Measurements from ENCODE around the gene CFAP97. TPM values are rescaled to one million over a fixed set of nuclear protein-coding genes. Genes with fewer than 3 reads are reported as not detected.

Gene CFAP97
- total RNA-seq, 1 donor from 2014 or later: 38.2 TPM

DNA sequence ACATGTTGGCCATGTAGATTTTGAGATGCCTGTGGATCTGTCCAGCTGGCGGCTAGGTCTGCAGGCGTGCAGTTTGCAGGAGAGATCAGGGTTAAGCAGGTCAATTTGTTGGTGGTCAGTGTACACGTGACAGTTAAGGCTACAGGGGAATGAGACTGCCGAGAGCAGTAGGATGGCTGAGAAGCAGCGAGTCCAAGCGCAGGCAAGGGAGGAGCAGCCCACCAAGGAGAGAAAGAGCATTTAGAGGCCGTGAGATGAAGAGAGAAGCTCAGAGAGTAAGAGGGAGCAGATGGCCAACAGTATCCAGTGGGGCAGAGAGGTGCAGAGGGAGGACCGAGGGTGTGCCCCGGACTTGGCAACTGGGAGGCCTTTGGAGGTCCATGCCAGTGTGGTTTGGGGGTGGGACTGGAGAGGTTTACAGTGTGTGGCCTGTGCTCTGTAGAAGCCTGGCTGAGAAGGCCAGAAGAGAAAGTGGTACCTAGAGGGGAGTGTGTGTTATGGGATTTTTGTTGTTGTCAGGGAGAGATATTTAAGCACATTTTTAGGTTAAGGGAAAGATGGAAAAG, 24.0 kb upstream of the CFAP97 start:
- H3K4me1 ChIP-seq: peaks cover 11% of the 10 kb centered on the region
- ATAC-seq (peak; percentile 19), DNase-seq (no peak)
- intact Hi-C loops (cut with DNase I): no loop called here
- H3K9me3 ChIP-seq: no peaks in the 10 kb centered on the region
- TF ChIP-seq, protein P1, sequence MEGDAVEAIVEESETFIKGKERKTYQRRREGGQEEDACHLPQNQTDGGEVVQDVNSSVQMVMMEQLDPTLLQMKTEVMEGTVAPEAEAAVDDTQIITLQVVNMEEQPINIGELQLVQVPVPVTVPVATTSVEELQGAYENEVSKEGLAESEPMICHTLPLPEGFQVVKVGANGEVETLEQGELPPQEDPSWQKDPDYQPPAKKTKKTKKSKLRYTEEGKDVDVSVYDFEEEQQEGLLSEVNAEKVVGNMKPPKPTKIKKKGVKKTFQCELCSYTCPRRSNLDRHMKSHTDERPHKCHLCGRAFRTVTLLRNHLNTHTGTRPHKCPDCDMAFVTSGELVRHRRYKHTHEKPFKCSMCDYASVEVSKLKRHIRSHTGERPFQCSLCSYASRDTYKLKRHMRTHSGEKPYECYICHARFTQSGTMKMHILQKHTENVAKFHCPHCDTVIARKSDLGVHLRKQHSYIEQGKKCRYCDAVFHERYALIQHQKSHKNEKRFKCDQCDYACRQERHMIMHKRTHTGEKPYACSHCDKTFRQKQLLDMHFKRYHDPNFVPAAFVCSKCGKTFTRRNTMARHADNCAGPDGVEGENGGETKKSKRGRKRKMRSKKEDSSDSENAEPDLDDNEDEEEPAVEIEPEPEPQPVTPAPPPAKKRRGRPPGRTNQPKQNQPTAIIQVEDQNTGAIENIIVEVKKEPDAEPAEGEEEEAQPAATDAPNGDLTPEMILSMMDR (IDR thresholded peaks at IDR 0.05): no peak
- no peak overlapping the region for H3K27ac ChIP-seq
- no peaks in the 10 kb centered on the region for H3K36me3 ChIP-seq
- H3K27me3 ChIP-seq: no peaks in the 10 kb centered on the region
- H3K4me3 ChIP-seq: no peak overlapping the region

DNA sequence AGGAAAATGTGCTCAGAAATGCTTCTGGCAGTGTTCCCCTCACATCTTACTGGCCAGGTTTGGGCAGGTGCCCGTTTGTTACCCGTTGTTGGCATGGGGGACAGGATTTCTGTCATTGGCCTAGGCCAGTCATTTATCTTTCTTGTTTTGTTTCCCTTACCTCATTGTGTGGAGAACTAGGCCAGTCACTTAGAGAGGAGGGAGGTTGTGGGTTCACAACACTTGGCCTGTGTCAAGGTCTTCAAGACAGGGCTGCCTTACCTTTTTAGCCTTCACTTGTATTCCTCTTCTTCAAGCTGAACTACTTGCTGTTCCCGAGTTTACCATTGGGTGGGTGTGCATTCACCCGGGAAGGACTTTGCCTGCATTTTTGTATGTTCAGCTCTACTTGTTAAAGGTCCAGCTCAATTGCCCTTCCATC, 23.3 kb upstream of the CFAP97 start:
- Histone ChIP-seq H3K4me3 (no peak overlapping the region), H3K36me3 (no peaks in the 10 kb centered on the region), H3K27ac (no peak overlapping the region), H3K27me3 (no peaks in the 10 kb centered on the region), H3K9me3 (no peaks in the 10 kb centered on the region), H3K4me1 (peaks cover 11% of the 10 kb centered on the region)
- no peak for DNase-seq
- intact Hi-C loops (cut with DNase I): no loop called here
- TF ChIP-seq, protein P1 (IDR thresholded peaks at IDR 0.05): no peak
- peak; percentile 8 for ATAC-seq

DNA sequence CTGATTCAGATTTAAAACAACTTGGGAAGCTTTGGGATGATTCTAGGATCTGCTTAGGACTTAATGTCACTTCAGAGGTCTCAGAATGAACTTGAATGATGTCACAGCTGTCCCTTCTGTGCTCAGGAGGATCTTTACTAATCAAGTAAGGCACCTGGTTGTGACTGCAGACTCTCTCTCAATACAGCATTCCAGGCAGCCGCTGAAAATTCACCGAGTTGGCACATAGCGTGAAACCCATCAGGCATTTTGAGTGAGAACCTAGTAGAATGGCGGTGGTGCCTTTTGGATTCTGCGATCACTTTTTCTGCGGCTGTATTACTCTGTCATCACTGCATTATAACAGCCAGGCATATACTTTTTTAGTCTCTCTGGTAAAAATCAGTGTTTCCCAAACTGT, 22.1 kb upstream of the CFAP97 start:
- H3K9me3 ChIP-seq: no peaks in the 10 kb centered on the region
- H3K27ac ChIP-seq: no peak overlapping the region
- intact Hi-C loops (cut with DNase I): no loop called here
- H3K36me3 ChIP-seq: no peaks in the 10 kb centered on the region
- H3K27me3 ChIP-seq: no peaks in the 10 kb centered on the region
- DNase-seq (no peak), ATAC-seq (no peak)
- TF ChIP-seq, protein P1 (IDR thresholded peaks at IDR 0.05): no peak
- peaks cover 11% of the 10 kb centered on the region for H3K4me1 ChIP-seq
- no peak overlapping the region for H3K4me3 ChIP-seq

DNA sequence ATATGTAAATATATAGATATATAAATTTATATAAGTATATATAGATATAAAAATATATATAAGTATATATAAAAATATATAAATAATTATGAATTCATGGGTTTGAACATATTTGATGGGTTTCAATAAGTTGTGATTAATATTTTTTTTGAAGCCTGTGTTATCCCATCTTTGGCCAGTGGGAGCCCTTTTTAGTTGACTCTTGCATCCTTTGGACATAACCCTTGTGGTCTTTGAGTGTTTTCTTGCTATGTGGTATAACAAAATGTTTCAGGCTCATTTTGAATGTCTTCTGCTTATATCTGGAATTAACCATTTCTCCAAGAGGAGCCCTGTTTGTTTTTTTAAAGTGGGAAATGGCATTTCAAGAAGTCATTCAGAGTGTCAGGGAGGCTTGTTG, 20.8 kb upstream of the CFAP97 start:
- peaks cover 11% of the 10 kb centered on the region for H3K4me1 ChIP-seq
- no peak overlapping the region for H3K4me3 ChIP-seq
- ATAC-seq (no peak), DNase-seq (no peak)
- TF ChIP-seq, protein P1 (IDR thresholded peaks at IDR 0.05): peak; percentile 28
- H3K27ac ChIP-seq: no peak overlapping the region
- intact Hi-C loops (cut with DNase I): no loop called here
- no peaks in the 10 kb centered on the region for H3K36me3 ChIP-seq
- no peaks in the 10 kb centered on the region for H3K9me3 ChIP-seq
- H3K27me3 ChIP-seq: no peaks in the 10 kb centered on the region

DNA sequence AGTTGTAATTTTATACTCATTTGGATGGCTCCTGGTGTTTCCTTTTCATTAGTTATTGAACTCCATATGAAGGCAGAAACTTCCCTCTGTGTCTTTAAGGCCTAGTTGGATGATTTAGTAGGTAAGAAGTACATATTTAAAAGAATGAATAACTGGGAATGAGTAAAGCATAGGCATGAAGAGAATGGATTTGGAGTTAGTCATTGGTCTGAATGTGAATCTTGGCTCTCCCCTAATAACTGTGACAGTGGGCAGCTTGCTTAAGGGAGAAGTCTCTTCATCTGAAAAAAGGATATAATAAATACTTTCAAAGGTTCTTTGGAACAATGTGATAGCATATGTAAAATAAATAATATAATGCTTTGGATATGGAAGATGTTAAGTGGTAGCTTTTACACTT, 18.8 kb upstream of the CFAP97 start:
- DNase-seq: no peak
- H3K9me3 ChIP-seq: no peaks in the 10 kb centered on the region
- H3K36me3 ChIP-seq: no peaks in the 10 kb centered on the region
- intact Hi-C loops (cut with DNase I): no loop called here
- TF ChIP-seq, protein P1 (IDR thresholded peaks at IDR 0.05): no peak
- peaks cover 11% of the 10 kb centered on the region for H3K4me1 ChIP-seq
- no peak overlapping the region for H3K4me3 ChIP-seq
- H3K27ac ChIP-seq: no peak overlapping the region
- H3K27me3 ChIP-seq: no peaks in the 10 kb centered on the region
- ATAC-seq: no peak

DNA sequence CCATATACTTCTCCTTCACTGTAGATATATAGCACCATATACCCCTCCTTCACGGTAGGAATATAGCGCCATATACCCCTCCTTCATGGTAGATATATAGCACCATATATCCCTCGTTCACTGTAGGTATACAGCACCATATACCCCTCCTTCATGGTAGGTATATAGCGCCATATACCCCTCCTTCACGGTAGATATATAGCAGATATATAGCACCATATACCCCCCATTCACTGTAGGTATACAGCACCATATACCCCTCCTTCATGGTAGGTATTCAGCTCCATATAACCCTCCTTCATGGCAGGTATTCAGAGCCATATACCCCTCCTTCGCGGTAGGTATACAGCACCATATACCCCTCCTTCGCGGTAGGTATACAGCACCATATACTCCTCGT, 18.1 kb upstream of the CFAP97 start:
- Histone ChIP-seq H3K4me3 (no peak overlapping the region), H3K27ac (no peak overlapping the region), H3K9me3 (no peaks in the 10 kb centered on the region), H3K4me1 (peaks cover 6% of the 10 kb centered on the region), H3K36me3 (no peaks in the 10 kb centered on the region), H3K27me3 (no peaks in the 10 kb centered on the region)
- intact Hi-C loops (cut with DNase I): no loop called here
- no peak for DNase-seq
- TF ChIP-seq, protein P1 (IDR thresholded peaks at IDR 0.05): no peak
- ATAC-seq: no peak
